Stomach (tissue), 4 donors: ENCODE measurements around the gene DCAF11.

Source experiments
- EP300 ChIP-seq: sonication (generic); formaldehyde crosslinking; IDR thresholded peaks from one replicate; pipeline ENCODE4 v1.6.1; 2017; ENCODE audit warnings: antibody characterized with exemption
- POLR2A ChIP-seq, 4 donors: fragments of 450-650 bp; IDR thresholded peaks; one replicate each; pipeline ENCODE4 v1.6.1; 2016; ENCODE audit warnings: antibody characterized with exemption in 4 of 4, control low read depth in 2 of 4, mild to moderate bottlenecking in 1 of 4, moderate library complexity in 1 of 4
- POLR2AphosphoS5 ChIP-seq, 3 donors: sonication (generic); formaldehyde crosslinking; IDR thresholded peaks; one replicate each; pipeline ENCODE4 v1.6.1; 2016; ENCODE audit warnings: antibody characterized with exemption in 3 of 3
- TF ChIP-seq, protein P1 (sequence below), 7 experiments: fragments of 450-650 bp in 4 of 7; fragments of 200-600 bp in 3 of 7; sonication (generic) in 3 of 7; IDR thresholded peaks; one replicate each; pipeline ENCODE4 v1.5.1; 2016 to 2019; ENCODE audit warnings: antibody characterized with exemption in 7 of 7, control low read depth in 2 of 7, mild to moderate bottlenecking in 1 of 7

DNA sequence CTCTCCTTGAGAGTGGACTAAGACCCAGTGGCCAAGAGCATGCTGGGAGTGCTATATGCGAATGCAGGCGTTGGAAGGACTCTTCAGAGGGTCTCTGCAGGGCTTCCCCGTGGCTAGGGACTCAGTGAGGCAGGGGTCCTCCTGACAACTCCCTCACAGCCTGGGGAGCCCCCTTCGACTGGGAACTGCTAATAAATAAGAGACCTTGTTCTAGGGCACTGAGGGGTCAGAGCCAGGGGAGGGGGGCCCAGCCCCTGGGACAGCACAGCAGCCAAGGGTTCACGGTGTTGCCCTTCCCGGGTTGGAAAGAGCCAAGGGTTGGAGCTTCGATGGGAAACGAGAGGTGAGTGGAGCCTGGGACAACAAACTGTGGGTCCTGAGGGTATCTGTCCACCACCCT is 49.2 kb upstream of the DCAF11 start:
- TF ChIP-seq EP300 (no peak), POLR2A (IDR thresholded peaks at IDR 0.05) (no peak), POLR2AphosphoS5 (IDR thresholded peaks at IDR 0.05) (no peak)
- TF ChIP-seq, protein P1, sequence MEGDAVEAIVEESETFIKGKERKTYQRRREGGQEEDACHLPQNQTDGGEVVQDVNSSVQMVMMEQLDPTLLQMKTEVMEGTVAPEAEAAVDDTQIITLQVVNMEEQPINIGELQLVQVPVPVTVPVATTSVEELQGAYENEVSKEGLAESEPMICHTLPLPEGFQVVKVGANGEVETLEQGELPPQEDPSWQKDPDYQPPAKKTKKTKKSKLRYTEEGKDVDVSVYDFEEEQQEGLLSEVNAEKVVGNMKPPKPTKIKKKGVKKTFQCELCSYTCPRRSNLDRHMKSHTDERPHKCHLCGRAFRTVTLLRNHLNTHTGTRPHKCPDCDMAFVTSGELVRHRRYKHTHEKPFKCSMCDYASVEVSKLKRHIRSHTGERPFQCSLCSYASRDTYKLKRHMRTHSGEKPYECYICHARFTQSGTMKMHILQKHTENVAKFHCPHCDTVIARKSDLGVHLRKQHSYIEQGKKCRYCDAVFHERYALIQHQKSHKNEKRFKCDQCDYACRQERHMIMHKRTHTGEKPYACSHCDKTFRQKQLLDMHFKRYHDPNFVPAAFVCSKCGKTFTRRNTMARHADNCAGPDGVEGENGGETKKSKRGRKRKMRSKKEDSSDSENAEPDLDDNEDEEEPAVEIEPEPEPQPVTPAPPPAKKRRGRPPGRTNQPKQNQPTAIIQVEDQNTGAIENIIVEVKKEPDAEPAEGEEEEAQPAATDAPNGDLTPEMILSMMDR (IDR thresholded peaks at IDR 0.05), result no peak
